K562 (cell line): ENCODE data around the gene ACP1. TPM values are rescaled to one million over a fixed set of nuclear protein-coding genes. Genes with fewer than 3 reads are reported as not detected.

Experiments used
- KAT7 ChIP-seq: sonication (generic); formaldehyde crosslinking; IDR thresholded peaks from 2 replicates; pipeline ENCODE4 v1.8.0; 2022; ENCODE audit warnings: missing genetic modification reagents, mild to moderate bottlenecking, borderline replicate concordance
- KDM4B ChIP-seq, 2 experiments: fragments of 450-650 bp in 1 of 2; sonication (generic) in 1 of 2; IDR thresholded peaks; 2 replicates each; pipeline ENCODE4 v1.6.1; 2016 to 2017; ENCODE audit warnings: borderline replicate concordance in 2 of 2, antibody characterized with exemption in 1 of 2, low read depth in 1 of 2, mild to moderate bottlenecking in 1 of 2
- KLF1 ChIP-seq: fragments of 450-650 bp; IDR thresholded peaks from 2 replicates; pipeline ENCODE4 v1.6.1; 2016; ENCODE audit warnings: missing genetic modification characterization, missing compliant biosample characterization
- NFYB ChIP-seq: IDR thresholded peaks from 2 replicates; pipeline ENCODE4 v1.6.1; 2011; ENCODE audit warnings: mild to moderate bottlenecking, moderate library complexity; ENCODE audit not compliant: insufficient read length; ENCODE audit errors: extremely low read depth
- PTTG1 ChIP-seq: fragments of 450-650 bp; IDR thresholded peaks from 2 replicates; pipeline ENCODE4 v1.6.1; 2016; ENCODE audit warnings: low read depth, mild to moderate bottlenecking, missing genetic modification characterization, missing compliant biosample characterization
- SIN3B ChIP-seq: fragments of 450-650 bp; IDR thresholded peaks from 2 replicates; pipeline ENCODE4 v1.6.1; 2017; ENCODE audit warnings: low read depth, mild to moderate bottlenecking, moderate library complexity
- SLC30A9 ChIP-seq: fragments of 250-450 bp; sonication (Bioruptor Pico); IDR thresholded peaks from 2 replicates; pipeline ENCODE4 v1.8.0; 2022; ENCODE audit warnings: mild to moderate bottlenecking, moderate library complexity
- SMAD1 ChIP-seq: fragments of 150-350 bp; IDR thresholded peaks from 2 replicates; pipeline ENCODE4 v1.6.1; 2014; ENCODE audit warnings: low read length, low read depth; ENCODE audit not compliant: partially characterized antibody
- TAF15 ChIP-seq: fragments of 200-400 bp; formaldehyde crosslinking; IDR thresholded peaks from 2 replicates; pipeline ENCODE4 v1.6.1; 2017; ENCODE audit warnings: mild to moderate bottlenecking, low read depth, low read length, moderate library complexity
- ZNF217 ChIP-seq: sonication (generic); formaldehyde crosslinking; IDR thresholded peaks from 2 replicates; pipeline ENCODE4 v1.8.0; 2022; ENCODE audit warnings: mild to moderate bottlenecking, missing genetic modification reagents
- polyA plus RNA-seq, 8 experiments: library from polyadenylated mRNA; depleted of rRNA in 4 of 8; stranded (reverse) in 5 of 8; unstranded in 3 of 8; fragments of >200 nt; fragmentation: Nextera tagmentation in 2 of 8; fragmentation: Illumina TruSeq in 1 of 8; extraction: Ambion mirVana in 2 of 8; extraction: Trizol in 1 of 8; gene quantifications; 2 replicates each; pipeline versions ENCODE4 v1.2.1 to v1.2.3, GENCODE V29; 2011 to 2014; ENCODE audit warnings: inconsistent platforms in 1 of 8, missing spikeins in 1 of 8
- total RNA-seq, 7 experiments: library from RNA; depleted of rRNA in 6 of 7; stranded (reverse); fragments of >200 nt in 6 of 7; fragmentation: Illumina TruSeq in 2 of 7; extraction: Trizol in 2 of 7; gene quantifications; 2 replicates each; pipeline versions ENCODE4 v1.2.1 to v1.2.3, GENCODE V29; 2011 to 2021; ENCODE audit warnings: low replicate concordance in 1 of 7
- TF ChIP-seq, protein P1 (sequence below): sonication (generic); formaldehyde crosslinking; IDR thresholded peaks from 2 replicates; pipeline ENCODE4 v1.8.0; 2022; ENCODE audit warnings: missing genetic modification reagents, mild to moderate bottlenecking, borderline replicate concordance
- TF ChIP-seq, protein P2 (sequence below): fragments of 200-800 bp; sonication (Bioruptor generic); IDR thresholded peaks from 2 replicates; pipeline ENCODE4 v1.6.1; 2016; ENCODE audit warnings: missing genetic modification characterization, missing compliant biosample characterization
- TF ChIP-seq, protein P3 (sequence below): fragments of 250-450 bp; sonication (Bioruptor Pico); IDR thresholded peaks from 2 replicates; pipeline ENCODE4 v1.4.0; 2020; ENCODE audit warnings: mild to moderate bottlenecking, moderate library complexity
- TF ChIP-seq, protein P4 (sequence below): fragments of 450-650 bp; IDR thresholded peaks from 2 replicates; pipeline ENCODE4 v1.6.1; 2017; ENCODE audit warnings: antibody characterized with exemption, mild to moderate bottlenecking

ACP1 gene
- total and polyA plus RNA-seq, 9 of the 15 experiments (the other 6 are each of a cell fraction or from before 2014, with no cell fraction given): 139 to 493 (median 189) TPM

DNA sequence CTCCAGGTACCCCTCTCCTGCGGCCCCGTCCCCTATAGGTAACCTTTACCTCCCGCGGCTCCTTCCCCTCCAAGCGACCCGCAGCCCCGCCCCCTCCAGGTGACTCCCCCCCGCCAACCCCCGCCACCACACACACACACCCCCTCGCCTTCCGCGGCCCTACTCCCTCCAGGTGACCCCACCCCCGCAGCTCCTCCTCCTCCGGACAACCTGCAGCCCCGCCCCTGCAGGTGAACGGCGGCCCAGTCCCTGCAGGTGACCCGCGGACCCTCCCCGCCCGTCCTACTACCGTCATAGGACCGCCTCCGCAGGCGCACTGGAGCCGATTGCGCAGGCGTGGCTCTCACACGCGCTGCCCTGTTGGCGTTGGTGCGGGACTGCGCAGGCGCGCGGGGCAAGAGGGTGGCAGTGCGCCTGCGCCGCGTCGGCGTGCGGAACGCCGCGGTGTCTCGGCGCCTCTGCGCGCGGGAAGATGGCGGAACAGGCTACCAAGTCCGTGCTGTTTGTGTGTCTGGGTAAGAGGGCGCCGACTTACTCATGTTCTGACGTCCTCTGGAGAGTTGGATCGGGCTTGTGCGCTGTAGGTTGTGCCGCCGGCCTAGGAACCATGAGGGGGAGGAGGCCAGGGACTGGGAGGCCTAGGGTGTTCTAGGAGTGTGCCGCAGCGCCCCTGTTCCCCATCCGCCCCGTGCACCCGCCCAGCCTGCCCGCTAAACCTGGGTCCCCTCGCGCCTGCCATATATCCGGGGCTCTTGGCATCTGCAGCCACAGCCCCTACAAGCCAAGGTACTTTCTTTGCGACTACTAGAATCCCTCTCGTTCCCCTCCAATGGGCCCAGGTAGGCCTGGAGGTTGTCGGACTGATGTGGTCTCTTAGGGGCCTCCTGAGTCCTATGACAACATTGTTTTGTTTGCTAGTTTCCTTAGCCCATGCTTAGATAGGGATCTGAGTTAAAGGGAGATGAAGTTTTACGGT is at the start of gene ACP1 (continued):
- TF ChIP-seq NFYB (no peak), SLC30A9 (no peak), TAF15 (no peak), SMAD1 (no peak), ZNF217 (CRISPR knock-in tag) (no peak), KDM4B (IDR thresholded peaks at IDR 0.05; ENCODE audit: borderline replicate concordance in 2 of 2, low read depth in 1 of 2) (no peak), SIN3B (peak; percentile 89), KAT7 (no peak), PTTG1 (no peak), KLF1 (tag) (no peak)
- TF ChIP-seq, protein P1, sequence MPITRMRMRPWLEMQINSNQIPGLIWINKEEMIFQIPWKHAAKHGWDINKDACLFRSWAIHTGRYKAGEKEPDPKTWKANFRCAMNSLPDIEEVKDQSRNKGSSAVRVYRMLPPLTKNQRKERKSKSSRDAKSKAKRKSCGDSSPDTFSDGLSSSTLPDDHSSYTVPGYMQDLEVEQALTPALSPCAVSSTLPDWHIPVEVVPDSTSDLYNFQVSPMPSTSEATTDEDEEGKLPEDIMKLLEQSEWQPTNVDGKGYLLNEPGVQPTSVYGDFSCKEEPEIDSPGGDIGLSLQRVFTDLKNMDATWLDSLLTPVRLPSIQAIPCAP: no peak
- TF ChIP-seq, protein P2, sequence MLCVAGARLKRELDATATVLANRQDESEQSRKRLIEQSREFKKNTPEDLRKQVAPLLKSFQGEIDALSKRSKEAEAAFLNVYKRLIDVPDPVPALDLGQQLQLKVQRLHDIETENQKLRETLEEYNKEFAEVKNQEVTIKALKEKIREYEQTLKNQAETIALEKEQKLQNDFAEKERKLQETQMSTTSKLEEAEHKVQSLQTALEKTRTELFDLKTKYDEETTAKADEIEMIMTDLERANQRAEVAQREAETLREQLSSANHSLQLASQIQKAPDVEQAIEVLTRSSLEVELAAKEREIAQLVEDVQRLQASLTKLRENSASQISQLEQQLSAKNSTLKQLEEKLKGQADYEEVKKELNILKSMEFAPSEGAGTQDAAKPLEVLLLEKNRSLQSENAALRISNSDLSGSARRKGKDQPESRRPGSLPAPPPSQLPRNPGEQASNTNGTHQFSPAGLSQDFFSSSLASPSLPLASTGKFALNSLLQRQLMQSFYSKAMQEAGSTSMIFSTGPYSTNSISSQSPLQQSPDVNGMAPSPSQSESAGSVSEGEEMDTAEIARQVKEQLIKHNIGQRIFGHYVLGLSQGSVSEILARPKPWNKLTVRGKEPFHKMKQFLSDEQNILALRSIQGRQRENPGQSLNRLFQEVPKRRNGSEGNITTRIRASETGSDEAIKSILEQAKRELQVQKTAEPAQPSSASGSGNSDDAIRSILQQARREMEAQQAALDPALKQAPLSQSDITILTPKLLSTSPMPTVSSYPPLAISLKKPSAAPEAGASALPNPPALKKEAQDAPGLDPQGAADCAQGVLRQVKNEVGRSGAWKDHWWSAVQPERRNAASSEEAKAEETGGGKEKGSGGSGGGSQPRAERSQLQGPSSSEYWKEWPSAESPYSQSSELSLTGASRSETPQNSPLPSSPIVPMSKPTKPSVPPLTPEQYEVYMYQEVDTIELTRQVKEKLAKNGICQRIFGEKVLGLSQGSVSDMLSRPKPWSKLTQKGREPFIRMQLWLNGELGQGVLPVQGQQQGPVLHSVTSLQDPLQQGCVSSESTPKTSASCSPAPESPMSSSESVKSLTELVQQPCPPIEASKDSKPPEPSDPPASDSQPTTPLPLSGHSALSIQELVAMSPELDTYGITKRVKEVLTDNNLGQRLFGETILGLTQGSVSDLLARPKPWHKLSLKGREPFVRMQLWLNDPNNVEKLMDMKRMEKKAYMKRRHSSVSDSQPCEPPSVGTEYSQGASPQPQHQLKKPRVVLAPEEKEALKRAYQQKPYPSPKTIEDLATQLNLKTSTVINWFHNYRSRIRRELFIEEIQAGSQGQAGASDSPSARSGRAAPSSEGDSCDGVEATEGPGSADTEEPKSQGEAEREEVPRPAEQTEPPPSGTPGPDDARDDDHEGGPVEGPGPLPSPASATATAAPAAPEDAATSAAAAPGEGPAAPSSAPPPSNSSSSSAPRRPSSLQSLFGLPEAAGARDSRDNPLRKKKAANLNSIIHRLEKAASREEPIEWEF (CRISPR knock-in tag): no peak
- TF ChIP-seq, protein P3, sequence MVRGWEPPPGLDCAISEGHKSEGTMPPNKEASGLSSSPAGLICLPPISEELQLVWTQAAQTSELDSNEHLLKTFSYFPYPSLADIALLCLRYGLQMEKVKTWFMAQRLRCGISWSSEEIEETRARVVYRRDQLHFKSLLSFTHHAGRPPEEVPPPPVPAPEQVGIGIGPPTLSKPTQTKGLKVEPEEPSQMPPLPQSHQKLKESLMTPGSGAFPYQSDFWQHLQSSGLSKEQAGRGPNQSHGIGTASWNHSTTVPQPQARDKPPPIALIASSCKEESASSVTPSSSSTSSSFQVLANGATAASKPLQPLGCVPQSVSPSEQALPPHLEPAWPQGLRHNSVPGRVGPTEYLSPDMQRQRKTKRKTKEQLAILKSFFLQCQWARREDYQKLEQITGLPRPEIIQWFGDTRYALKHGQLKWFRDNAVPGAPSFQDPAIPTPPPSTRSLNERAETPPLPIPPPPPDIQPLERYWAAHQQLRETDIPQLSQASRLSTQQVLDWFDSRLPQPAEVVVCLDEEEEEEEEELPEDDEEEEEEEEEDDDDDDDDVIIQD (CRISPR knock-in tag): 0 out of 2 replicates have a peak, but pooled peaks have one; percentile 19
- TF ChIP-seq, protein P4, sequence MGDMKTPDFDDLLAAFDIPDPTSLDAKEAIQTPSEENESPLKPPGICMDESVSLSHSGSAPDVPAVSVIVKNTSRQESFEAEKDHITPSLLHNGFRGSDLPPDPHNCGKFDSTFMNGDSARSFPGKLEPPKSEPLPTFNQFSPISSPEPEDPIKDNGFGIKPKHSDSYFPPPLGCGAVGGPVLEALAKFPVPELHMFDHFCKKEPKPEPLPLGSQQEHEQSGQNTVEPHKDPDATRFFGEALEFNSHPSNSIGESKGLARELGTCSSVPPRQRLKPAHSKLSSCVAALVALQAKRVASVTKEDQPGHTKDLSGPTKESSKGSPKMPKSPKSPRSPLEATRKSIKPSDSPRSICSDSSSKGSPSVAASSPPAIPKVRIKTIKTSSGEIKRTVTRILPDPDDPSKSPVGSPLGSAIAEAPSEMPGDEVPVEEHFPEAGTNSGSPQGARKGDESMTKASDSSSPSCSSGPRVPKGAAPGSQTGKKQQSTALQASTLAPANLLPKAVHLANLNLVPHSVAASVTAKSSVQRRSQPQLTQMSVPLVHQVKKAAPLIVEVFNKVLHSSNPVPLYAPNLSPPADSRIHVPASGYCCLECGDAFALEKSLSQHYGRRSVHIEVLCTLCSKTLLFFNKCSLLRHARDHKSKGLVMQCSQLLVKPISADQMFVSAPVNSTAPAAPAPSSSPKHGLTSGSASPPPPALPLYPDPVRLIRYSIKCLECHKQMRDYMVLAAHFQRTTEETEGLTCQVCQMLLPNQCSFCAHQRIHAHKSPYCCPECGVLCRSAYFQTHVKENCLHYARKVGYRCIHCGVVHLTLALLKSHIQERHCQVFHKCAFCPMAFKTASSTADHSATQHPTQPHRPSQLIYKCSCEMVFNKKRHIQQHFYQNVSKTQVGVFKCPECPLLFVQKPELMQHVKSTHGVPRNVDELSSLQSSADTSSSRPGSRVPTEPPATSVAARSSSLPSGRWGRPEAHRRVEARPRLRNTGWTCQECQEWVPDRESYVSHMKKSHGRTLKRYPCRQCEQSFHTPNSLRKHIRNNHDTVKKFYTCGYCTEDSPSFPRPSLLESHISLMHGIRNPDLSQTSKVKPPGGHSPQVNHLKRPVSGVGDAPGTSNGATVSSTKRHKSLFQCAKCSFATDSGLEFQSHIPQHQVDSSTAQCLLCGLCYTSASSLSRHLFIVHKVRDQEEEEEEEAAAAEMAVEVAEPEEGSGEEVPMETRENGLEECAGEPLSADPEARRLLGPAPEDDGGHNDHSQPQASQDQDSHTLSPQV: no peak
